Activated T-helper 9 cell treated with anti-CD3 and anti-CD28 coated beads, Interleukin-2, amount 50 U/mL, for 16 hours (primary cell): Measurements from ENCODE around the gene AGXT2.
A peak's percentile ranks its signal among the peaks of the same experiment; 100 is the strongest.

Experiments
- DNase-seq: peaks from one replicate; pipeline ENCODE4 v3.0.0-alpha.2; 2020; ENCODE audit warnings: low read depth

Gene AGXT2

GRCh38 chr5:35047785-35048404, at the start of gene AGXT2:
Gene AGXT2, minus strand, starts transcription at chr5:35047949. Its CDS starts 57 bp downstream, at chr5:35047892.
- no peak for DNase-seq

- DNase-seq: no peak
Measured at GRCh38 chr5:35096932-35097331, 49.2 kb upstream of the AGXT2 start.

- DNase-seq: no peak
Measured at GRCh38 chr5:35096216-35096615, 48.5 kb upstream of the AGXT2 start.

- DNase-seq: no peak
Measured at GRCh38 chr5:35095366-35095765, 47.6 kb upstream of the AGXT2 start.

GRCh38 chr5:35094948-35095347, 47.2 kb upstream of the AGXT2 start:
- DNase-seq: no peak

- no peak for DNase-seq
Measured at GRCh38 chr5:35092703-35093102, 45.0 kb upstream of the AGXT2 start.

GRCh38 chr5:35091704-35092103, 44.0 kb upstream of the AGXT2 start:
- DNase-seq: no peak

- peak; percentile 29 for DNase-seq
Measured at GRCh38 chr5:35089334-35090314, 41.9 kb upstream of the AGXT2 start.

GRCh38 chr5:35087991-35088390, 40.2 kb upstream of the AGXT2 start:
- DNase-seq: no peak

GRCh38 chr5:35083150-35083549, 35.4 kb upstream of the AGXT2 start:
- no peak for DNase-seq

GRCh38 chr5:35082530-35082929, 34.8 kb upstream of the AGXT2 start:
- DNase-seq: no peak

- DNase-seq: no peak
Measured at GRCh38 chr5:35081134-35081533, 33.4 kb upstream of the AGXT2 start.

GRCh38 chr5:35073160-35073559, 25.4 kb upstream of the AGXT2 start:
- no peak for DNase-seq

GRCh38 chr5:35069188-35069587, 21.4 kb upstream of the AGXT2 start:
- DNase-seq: no peak

- no peak for DNase-seq
Measured at GRCh38 chr5:35067985-35068384, 20.2 kb upstream of the AGXT2 start.

GRCh38 chr5:35066260-35066795, 18.6 kb upstream of the AGXT2 start:
- no peak for DNase-seq

- DNase-seq: no peak
Measured at GRCh38 chr5:35063414-35063813, 15.7 kb upstream of the AGXT2 start.

GRCh38 chr5:35061211-35061770, 13.5 kb upstream of the AGXT2 start:
- DNase-seq: no peak

- DNase-seq: no peak
Measured at GRCh38 chr5:35060236-35060635, 12.5 kb upstream of the AGXT2 start.

GRCh38 chr5:35059251-35059650, 11.5 kb upstream of the AGXT2 start:
- DNase-seq: no peak

- no peak for DNase-seq
Measured at GRCh38 chr5:35058374-35058788, 10.6 kb upstream of the AGXT2 start.

- DNase-seq: no peak
Measured at GRCh38 chr5:35056686-35057085, 8.9 kb upstream of the AGXT2 start.

- no peak for DNase-seq
Measured at GRCh38 chr5:35052838-35053237, 5.1 kb upstream of the AGXT2 start.
